HG03095 (cell line): ENCODE results near the gene TPRKB.
"Not testable (repeated sequence)": the region's sequence is repeated elsewhere in the genome, so short reads cannot be mapped to it uniquely, and the experiment has no call there.

ENCODE experiments used
- ATAC-seq: cut with Tn5 transposase; IDR thresholded peaks from one replicate; pipeline ENCODE4 v1.9.1; 2021; ENCODE audit warnings: moderate library complexity; ENCODE audit not compliant: unreplicated experiment

The TPRKB gene

GRCh38 chr2:73700661-73701447, 36.3 kb downstream of the TPRKB start:
- ATAC-seq: no peak

GRCh38 chr2:73700131-73700611, 37.0 kb downstream of the TPRKB start:
- ATAC-seq: no peak

GRCh38 chr2:73699437-73699836, 37.7 kb downstream of the TPRKB start:
- no peak for ATAC-seq

GRCh38 chr2:73698101-73698500, 39.0 kb downstream of the TPRKB start:
- no peak for ATAC-seq

- ATAC-seq: no peak
These were observed 39.5 kb downstream of the TPRKB start for GRCh38 chr2:73697606-73698005.

- not testable (repeated sequence) for ATAC-seq
These were observed 40.2 kb downstream of the TPRKB start for GRCh38 chr2:73696985-73697384.

GRCh38 chr2:73696521-73696920, 40.6 kb downstream of the TPRKB start:
- ATAC-seq: not testable (repeated sequence)

- peak; percentile 66 for ATAC-seq
These were observed 46.6 kb downstream of the TPRKB start for GRCh38 chr2:73690372-73691088.

- ATAC-seq: not testable (repeated sequence)
These were observed 48.7 kb downstream of the TPRKB start for GRCh38 chr2:73688494-73688893.

GRCh38 chr2:73685764-73686438, 51.2 kb downstream of the TPRKB start:
- no peak for ATAC-seq

- ATAC-seq: not testable (repeated sequence)
These were observed 52.2 kb downstream of the TPRKB start for GRCh38 chr2:73684905-73685304.

GRCh38 chr2:73684325-73684724, 52.8 kb downstream of the TPRKB start:
- not testable (repeated sequence) for ATAC-seq

- not testable (repeated sequence) for ATAC-seq
These were observed 57.1 kb downstream of the TPRKB start for GRCh38 chr2:73679951-73680571.
